ENCODE measurements around the gene GPHN. TPM values are rescaled to one million over a fixed set of nuclear protein-coding genes. Genes with fewer than 3 reads are reported as not detected.
"Not testable (repeated sequence)": the region's sequence is repeated elsewhere in the genome, so short reads cannot be mapped to it uniquely, and the experiment has no call there.

Gene GPHN
- total and polyA plus RNA-seq, 4 experiments from 2014 or later: 9.0 to 18.8 (median 14.9) TPM

DNA sequence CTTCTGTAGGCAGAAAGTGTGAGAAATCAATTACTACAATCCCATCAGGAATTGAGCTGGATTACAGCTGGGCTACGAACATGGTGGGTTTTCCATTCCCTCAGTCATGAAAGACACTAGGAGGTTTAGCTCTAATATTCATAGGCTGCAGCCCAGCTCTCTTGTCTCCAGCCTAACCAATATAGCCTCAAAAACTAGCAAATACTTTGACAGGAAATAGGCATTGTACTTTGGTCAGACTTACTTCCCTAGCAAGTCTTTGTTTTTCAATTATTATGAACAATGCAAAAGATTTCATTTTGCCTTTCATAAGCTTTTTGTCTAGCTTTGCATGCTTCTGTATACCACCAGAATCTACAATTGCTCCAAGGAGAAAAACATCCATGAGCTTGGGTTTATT is 296.2 kb downstream of the GPHN start:
- H3K27me3 ChIP-seq (ENCODE audit: insufficient read depth, low read length): no peaks in the 10 kb centered on the region
- no peak overlapping the region for H3K4me3 ChIP-seq (ENCODE audit: low read length in 2 of 2)
- no peaks in the 10 kb centered on the region for H3K27me3 Mint-ChIP-seq
- no peak overlapping the region for H3K27ac Mint-ChIP-seq
- intact Hi-C loops (cut with micrococcal nuclease): no loop called here
- H3K4me1 ChIP-seq (ENCODE audit: insufficient read depth, low read length): no peaks in the 10 kb centered on the region
- no peak overlapping the region for H3K4me3 Mint-ChIP-seq
- no peak overlapping the region for H3K27ac ChIP-seq (ENCODE audit: low read depth, low read length)
- CTCF ChIA-PET (ENCODE audit: partially characterized antibody): no interaction called here
- peaks cover 0 to 52% (median 39%) of the 10 kb centered on the region in 8 donors for H3K9me3 Mint-ChIP-seq
- H3K4me1 Mint-ChIP-seq: no peaks in the 10 kb centered on the region
- POLR2A ChIA-PET (ENCODE audit: partially characterized antibody): no interaction called here
- H3K36me3 ChIP-seq (ENCODE audit: insufficient read depth, low read length): no peaks in the 10 kb centered on the region
- no peak for DNase-seq
- no peaks in the 10 kb centered on the region for H3K9me3 ChIP-seq (ENCODE audit: control insufficient read depth in 1 of 2, low read length in 2 of 2)
- H3K36me3 Mint-ChIP-seq: peaks cover 29 to 31% of the 10 kb centered on the region in 2 donors

GRCh38 chr14:66813636-66814035 is 305.7 kb downstream of the GPHN start:
- no peak for DNase-seq
- POLR2A ChIA-PET (ENCODE audit: partially characterized antibody): no interaction called here
- Mint-ChIP-seq H3K27me3 (no peaks in the 10 kb centered on the region), H3K4me1 (no peaks in the 10 kb centered on the region), H3K36me3 (peaks cover 32 to 40% of the 10 kb centered on the region in 2 donors), H3K4me3 (no peak overlapping the region), H3K27ac (no peak overlapping the region), H3K9me3 (peaks cover 4 to 53% (median 36%) of the 10 kb centered on the region in 8 donors)
- Histone ChIP-seq H3K36me3 (ENCODE audit: insufficient read depth, low read length) (no peaks in the 10 kb centered on the region), H3K9me3 (ENCODE audit: control insufficient read depth in 1 of 2, low read length in 2 of 2) (peaks cover 0 to 9% of the 10 kb centered on the region in 2 donors), H3K27ac (ENCODE audit: low read depth, low read length) (no peak overlapping the region), H3K4me3 (ENCODE audit: low read length in 2 of 2) (no peak overlapping the region), H3K4me1 (ENCODE audit: insufficient read depth, low read length) (no peaks in the 10 kb centered on the region), H3K27me3 (ENCODE audit: insufficient read depth, low read length) (no peaks in the 10 kb centered on the region)
- CTCF ChIA-PET (ENCODE audit: partially characterized antibody): interaction anchor here (0.6 kb wide), 1 partner anchor 454 kb away, joined by 3 read pairs; no protein-coding TSS in a partner anchor
- intact Hi-C loops (cut with micrococcal nuclease): no loop called here

DNA sequence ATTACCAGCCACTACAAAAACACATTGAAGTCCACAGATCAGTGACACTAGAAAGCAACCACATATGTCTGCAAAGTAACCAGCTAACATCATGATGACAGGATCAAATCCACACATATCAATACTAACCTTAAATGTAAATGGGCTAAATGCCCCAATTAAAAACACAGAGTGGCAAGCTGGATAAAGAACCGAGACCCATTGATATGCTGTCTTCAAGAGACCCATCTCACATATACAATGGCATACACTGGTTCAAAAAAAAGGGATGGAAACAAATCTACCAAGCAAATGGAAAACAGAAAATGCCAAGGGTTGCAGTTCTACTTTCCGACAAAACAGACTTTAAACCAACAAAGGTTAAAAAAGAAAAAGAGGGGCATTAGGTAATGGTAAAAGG is 307.7 kb downstream of the GPHN start:
- H3K4me3 Mint-ChIP-seq: no peak overlapping the region
- no peaks in the 10 kb centered on the region for H3K27me3 Mint-ChIP-seq
- H3K27ac Mint-ChIP-seq: no peak overlapping the region
- Histone ChIP-seq H3K27ac (ENCODE audit: low read depth, low read length) (no peak overlapping the region), H3K27me3 (ENCODE audit: insufficient read depth, low read length) (no peaks in the 10 kb centered on the region), H3K4me3 (ENCODE audit: low read length in 2 of 2) (no peak overlapping the region), H3K36me3 (ENCODE audit: insufficient read depth, low read length) (no peaks in the 10 kb centered on the region), H3K9me3 (ENCODE audit: control insufficient read depth in 1 of 2, low read length in 2 of 2) (peaks cover 0 to 9% of the 10 kb centered on the region in 2 donors), H3K4me1 (ENCODE audit: insufficient read depth, low read length) (no peaks in the 10 kb centered on the region)
- no peak for DNase-seq
- POLR2A ChIA-PET (ENCODE audit: partially characterized antibody): no interaction called here
- H3K36me3 Mint-ChIP-seq: peaks cover 32 to 36% of the 10 kb centered on the region in 2 donors
- H3K9me3 Mint-ChIP-seq: peaks cover 8 to 50% (median 36%) of the 10 kb centered on the region in 8 donors
- no peaks in the 10 kb centered on the region for H3K4me1 Mint-ChIP-seq
- CTCF ChIA-PET (ENCODE audit: partially characterized antibody): interaction anchor here (1.6 kb wide), 1 partner anchor 7 kb away, joined by 3 read pairs; no protein-coding TSS in a partner anchor
- intact Hi-C loops (cut with micrococcal nuclease): no loop called here

- Mint-ChIP-seq H3K36me3 (peaks cover 1 to 7% of the 10 kb centered on the region in 2 donors), H3K27me3 (no peaks in the 10 kb centered on the region), H3K9me3 (peaks cover 0 to 3% (median 0%) of the 10 kb centered on the region in 8 donors), H3K27ac (no peak overlapping the region), H3K4me3 (no peak overlapping the region), H3K4me1 (no peaks in the 10 kb centered on the region)
- DNase-seq: no peak
- POLR2A ChIA-PET (ENCODE audit: partially characterized antibody): no interaction called here
- no peaks in the 10 kb centered on the region for H3K9me3 ChIP-seq (ENCODE audit: control insufficient read depth in 1 of 2, low read length in 2 of 2)
- H3K36me3 ChIP-seq (ENCODE audit: insufficient read depth, low read length): no peaks in the 10 kb centered on the region
- CTCF ChIA-PET (ENCODE audit: partially characterized antibody): no interaction called here
- no peaks in the 10 kb centered on the region for H3K27me3 ChIP-seq (ENCODE audit: insufficient read depth, low read length)
- H3K4me1 ChIP-seq (ENCODE audit: insufficient read depth, low read length): no peaks in the 10 kb centered on the region
- H3K4me3 ChIP-seq (ENCODE audit: low read length in 2 of 2): no peak overlapping the region
- no peak overlapping the region for H3K27ac ChIP-seq (ENCODE audit: low read depth, low read length)
- intact Hi-C loops (cut with micrococcal nuclease): no loop called here
Observed at GRCh38 chr14:66824251-66824650, 316.3 kb downstream of the GPHN start.

DNA sequence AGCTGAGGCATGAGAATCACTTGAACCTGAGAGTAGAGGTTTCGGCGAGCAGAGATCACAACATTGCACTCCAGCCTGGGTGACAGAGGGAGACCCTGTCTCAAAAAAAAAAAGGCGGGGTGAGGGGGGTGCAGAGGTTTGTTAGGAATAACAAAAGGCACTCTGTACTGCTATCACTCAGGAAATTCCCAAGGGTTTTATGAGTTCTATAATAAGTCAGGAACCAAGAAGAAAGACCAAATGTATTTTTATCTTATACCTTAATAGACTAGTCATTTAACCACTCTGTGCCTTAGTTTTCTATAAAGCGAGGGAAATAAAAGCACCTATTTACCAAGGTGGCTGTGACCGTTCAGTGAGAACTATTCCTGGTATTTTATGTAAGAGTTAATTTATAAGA is 319.2 kb downstream of the GPHN start:
- intact Hi-C loops (cut with micrococcal nuclease): no loop called here
- Mint-ChIP-seq H3K27me3 (no peaks in the 10 kb centered on the region), H3K4me1 (no peaks in the 10 kb centered on the region), H3K27ac (no peak overlapping the region), H3K9me3 (peaks cover 0 to 2% (median 0%) of the 10 kb centered on the region in 8 donors), H3K36me3 (peaks cover 1 to 10% of the 10 kb centered on the region in 2 donors), H3K4me3 (no peak overlapping the region)
- no peak overlapping the region for H3K4me3 ChIP-seq (ENCODE audit: low read length in 2 of 2)
- DNase-seq: no peak
- no peaks in the 10 kb centered on the region for H3K36me3 ChIP-seq (ENCODE audit: insufficient read depth, low read length)
- H3K27ac ChIP-seq (ENCODE audit: low read depth, low read length): no peak overlapping the region
- ChIA-PET POLR2A (ENCODE audit: partially characterized antibody) (no interaction called here), CTCF (ENCODE audit: partially characterized antibody) (no interaction called here)
- no peaks in the 10 kb centered on the region for H3K9me3 ChIP-seq (ENCODE audit: control insufficient read depth in 1 of 2, low read length in 2 of 2)
- no peaks in the 10 kb centered on the region for H3K4me1 ChIP-seq (ENCODE audit: insufficient read depth, low read length)
- H3K27me3 ChIP-seq (ENCODE audit: insufficient read depth, low read length): no peaks in the 10 kb centered on the region

GRCh38 chr14:66831173-66831572 is 323.2 kb downstream of the GPHN start:
- Mint-ChIP-seq H3K9me3 (peaks cover 0 to 15% (median 8%) of the 10 kb centered on the region in 8 donors), H3K4me1 (no peaks in the 10 kb centered on the region), H3K36me3 (peaks cover 12 to 23% of the 10 kb centered on the region in 2 donors), H3K27me3 (no peaks in the 10 kb centered on the region), H3K27ac (no peak overlapping the region), H3K4me3 (no peak overlapping the region)
- intact Hi-C loops (cut with micrococcal nuclease): no loop called here
- CTCF ChIA-PET (ENCODE audit: partially characterized antibody): no interaction called here
- Histone ChIP-seq H3K4me1 (ENCODE audit: insufficient read depth, low read length) (no peaks in the 10 kb centered on the region), H3K27me3 (ENCODE audit: insufficient read depth, low read length) (no peaks in the 10 kb centered on the region), H3K9me3 (ENCODE audit: control insufficient read depth in 1 of 2, low read length in 2 of 2) (no peaks in the 10 kb centered on the region), H3K27ac (ENCODE audit: low read depth, low read length) (no peak overlapping the region), H3K36me3 (ENCODE audit: insufficient read depth, low read length) (no peaks in the 10 kb centered on the region), H3K4me3 (ENCODE audit: low read length in 2 of 2) (no peak overlapping the region)
- POLR2A ChIA-PET (ENCODE audit: partially characterized antibody): no interaction called here
- no peak for DNase-seq

DNA sequence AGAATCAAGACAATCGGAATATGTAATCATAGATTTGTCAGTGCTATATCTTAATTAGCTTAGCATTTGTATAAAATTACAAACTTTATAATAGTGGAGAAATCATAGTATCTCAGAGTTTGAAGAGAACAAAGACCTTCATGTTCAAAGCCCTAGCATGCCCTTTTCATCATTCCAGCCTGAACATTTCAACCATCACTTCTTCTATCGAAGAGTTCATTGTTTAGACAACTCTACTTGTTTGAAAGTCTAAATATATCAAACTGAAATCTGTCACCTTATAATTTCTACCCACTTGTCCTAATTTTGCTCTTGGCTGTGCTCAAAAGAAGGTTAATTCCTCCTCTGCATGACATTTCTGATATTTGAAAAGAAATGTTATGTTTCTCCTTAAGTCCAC is 325.9 kb downstream of the GPHN start:
- peaks cover 0 to 15% (median 8%) of the 10 kb centered on the region in 8 donors for H3K9me3 Mint-ChIP-seq
- POLR2A ChIA-PET (ENCODE audit: partially characterized antibody): no interaction called here
- H3K4me3 ChIP-seq (ENCODE audit: low read length in 2 of 2): no peak overlapping the region
- no peaks in the 10 kb centered on the region for H3K27me3 ChIP-seq (ENCODE audit: insufficient read depth, low read length)
- H3K4me1 Mint-ChIP-seq: no peaks in the 10 kb centered on the region
- CTCF ChIA-PET (ENCODE audit: partially characterized antibody): no interaction called here
- H3K4me1 ChIP-seq (ENCODE audit: insufficient read depth, low read length): no peaks in the 10 kb centered on the region
- DNase-seq: no peak
- H3K4me3 Mint-ChIP-seq: no peak overlapping the region
- H3K27me3 Mint-ChIP-seq: no peaks in the 10 kb centered on the region
- H3K36me3 ChIP-seq (ENCODE audit: insufficient read depth, low read length): no peaks in the 10 kb centered on the region
- H3K9me3 ChIP-seq (ENCODE audit: control insufficient read depth in 1 of 2, low read length in 2 of 2): no peaks in the 10 kb centered on the region
- intact Hi-C loops (cut with micrococcal nuclease): no loop called here
- H3K27ac ChIP-seq (ENCODE audit: low read depth, low read length): no peak overlapping the region
- H3K36me3 Mint-ChIP-seq: peaks cover 10 to 21% of the 10 kb centered on the region in 2 donors
- H3K27ac Mint-ChIP-seq: no peak overlapping the region

DNA sequence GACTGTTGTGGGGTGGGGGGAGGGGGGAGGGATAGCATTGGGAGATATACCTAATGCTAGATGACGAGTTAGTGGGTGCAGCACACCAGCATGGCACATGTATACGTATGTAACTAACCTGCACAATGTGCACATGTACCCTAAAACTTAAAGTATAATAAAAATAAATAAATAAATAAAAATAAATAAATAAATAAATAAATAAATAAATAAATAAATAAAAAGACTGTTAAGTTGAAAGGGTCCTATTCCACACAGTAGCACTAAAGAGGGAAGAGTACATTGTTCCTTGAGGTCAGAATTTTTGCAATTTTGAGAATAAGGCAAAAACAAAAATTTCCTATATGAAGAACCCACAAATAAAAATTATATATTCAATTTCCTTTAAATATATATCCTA is 329.5 kb downstream of the GPHN start:
- intact Hi-C loops (cut with micrococcal nuclease); H3K4me1 Mint-ChIP-seq; H3K36me3 ChIP-seq (ENCODE audit: insufficient read depth, low read length); H3K4me3 ChIP-seq (ENCODE audit: low read length in 2 of 2); H3K27ac Mint-ChIP-seq; POLR2A ChIA-PET (ENCODE audit: partially characterized antibody); H3K27me3 ChIP-seq (ENCODE audit: insufficient read depth, low read length); DNase-seq; H3K9me3 ChIP-seq (ENCODE audit: control insufficient read depth in 1 of 2, low read length in 2 of 2); H3K4me3 Mint-ChIP-seq; H3K27ac ChIP-seq (ENCODE audit: low read depth, low read length); H3K4me1 ChIP-seq (ENCODE audit: insufficient read depth, low read length); CTCF ChIA-PET (ENCODE audit: partially characterized antibody); H3K27me3 Mint-ChIP-seq: not testable (repeated sequence)
- H3K9me3 Mint-ChIP-seq: peaks cover 0 to 15% (median 8%) of the 10 kb centered on the region in 8 donors
- H3K36me3 Mint-ChIP-seq: peaks cover 10 to 17% of the 10 kb centered on the region in 2 donors

Data from CD4-positive, alpha-beta memory T cell (primary cell).